Measurements from ENCODE around the gene SENP1. TPM values are rescaled to one million over a fixed set of nuclear protein-coding genes. Genes with fewer than 3 reads are reported as not detected.

The SENP1 gene
- total and polyA plus RNA-seq, 2 of the 13 experiments (the other 11 are each of a cell fraction or from before 2014, with no cell fraction given), result 14.0 to 20.2 TPM

- no peaks in the 10 kb centered on the region for H3K27me3 ChIP-seq (ENCODE audit: control insufficient read depth in 1 of 2, insufficient read depth in 2 of 2, low read length in 2 of 2)
- no peak overlapping the region for H3K4me3 ChIP-seq (replicated peaks in 1 of 3; ENCODE audit: insufficient read depth in 1 of 3, low read depth in 2 of 3, low read length in 3 of 3)
- in situ Hi-C loops (cut with HindIII; ENCODE audit: extremely low pct_ligation_motif_present, low pct_unique_long_range_greater_than_20kb) (no loop called here), intact Hi-C loops (cut with micrococcal nuclease; ENCODE audit: unreplicated experiment) (loop anchor here (2.0 kb wide), 1 partner anchor 61 kb away; no protein-coding TSS in a partner anchor)
- H3K36me3 ChIP-seq (replicated peaks in 1 of 2; ENCODE audit: control insufficient read depth in 1 of 2, insufficient read depth in 2 of 2, low read length in 2 of 2), result peaks cover 8 to 53% of the 10 kb centered on the region in 2 experiments
- no peaks in the 10 kb centered on the region for H3K79me2 ChIP-seq (ENCODE audit: insufficient read depth, low read length)
- H3K27ac ChIP-seq (ENCODE audit: extremely low read length, insufficient read depth, low read length), result no peak overlapping the region
- ChIA-PET POLR2A (no interaction called here), CTCF (ENCODE audit: low intra/inter-chr PET ratio, low total read pairs) (no interaction called here)
- H3K9ac ChIP-seq (ENCODE audit: insufficient read depth, low read depth, low read length), result no peak overlapping the region
- H3K4me1 ChIP-seq (ENCODE audit: insufficient read depth, low read length), result no peaks in the 10 kb centered on the region
- H3K9me3 ChIP-seq (ENCODE audit: low read length), result peaks cover 11% of the 10 kb centered on the region
- FAIRE-seq (no peak), ATAC-seq (no peak), DNase-seq (ENCODE audit: low spot score) (no peak)
- H4K20me1 ChIP-seq (ENCODE audit: insufficient read depth, low read length), result no peaks in the 10 kb centered on the region
- no TSS peak for BruUV-seq (replicated peaks)
- no peak overlapping the region for H3K4me2 ChIP-seq (ENCODE audit: low read depth, low read length)
- TF ChIP-seq HNRNPUL1 (IDR thresholded peaks at IDR 0.05; ENCODE audit: low read depth, low read length) (no peak), ZIK1 (CRISPR knock-in tag; IDR thresholded peaks at IDR 0.05; ENCODE audit: borderline replicate concordance, low read depth) (no peak), SKI (IDR thresholded peaks at IDR 0.05; ENCODE audit: partially characterized antibody) (no peak), TIGD3 (CRISPR knock-in tag; IDR thresholded peaks at IDR 0.05; ENCODE audit: borderline replicate concordance) (no peak), PLSCR1 (CRISPR knock-in tag; IDR thresholded peaks at IDR 0.05; ENCODE audit: borderline replicate concordance) (no peak), USF2 (IDR thresholded peaks at IDR 0.05; ENCODE audit: low read depth, low read length) (no peak), USF2 (CRISPR knock-in tag; IDR thresholded peaks at IDR 0.05; ENCODE audit: borderline replicate concordance) (no peak), BRCA1 (CRISPR knock-in tag; IDR thresholded peaks at IDR 0.05) (no peak), ZNF737 (CRISPR knock-in tag; IDR thresholded peaks at IDR 0.05; ENCODE audit: borderline replicate concordance) (no peak), ZBTB38 (CRISPR knock-in tag; IDR thresholded peaks at IDR 0.05) (no peak), ZBTB25 (CRISPR knock-in tag; IDR thresholded peaks at IDR 0.05) (no peak), ZNF550 (CRISPR knock-in tag; IDR thresholded peaks at IDR 0.05; ENCODE audit: borderline replicate concordance) (no peak), TARDBP (CRISPR knock-in tag; IDR thresholded peaks at IDR 0.05) (no peak)
- no peak overlapping the region for H2AFZ ChIP-seq (ENCODE audit: low read length)
- WGBS (ENCODE audit: low lambda C conversion rate), result 96% methylated on average over 6 of the region's 6 CpGs
Observed at GRCh38 chr12:48063530-48063929, 42.3 kb downstream of the SENP1 start.

Measured in HepG2 (cell line).